Stromal cell of bone marrow (primary cell): ENCODE measurements around the gene AHNAK.
"Not testable (repeated sequence)": the region's sequence is repeated elsewhere in the genome, so short reads cannot be mapped to it uniquely, and the experiment has no call there.

Experiments
- DNase-seq: peaks from one replicate; pipeline ENCODE4 v3.0.0-alpha.2; 2012; ENCODE audit warnings: low read depth

AHNAK gene

GRCh38 chr11:62401811-62402210 is 144.8 kb downstream of the AHNAK start:
- no peak for DNase-seq

GRCh38 chr11:62401356-62401755 is 145.2 kb downstream of the AHNAK start:
- DNase-seq, result no peak

- peak; percentile 87 for DNase-seq
Measured at GRCh38 chr11:62400760-62401159, 145.8 kb downstream of the AHNAK start.

- DNase-seq, result no peak
Measured at GRCh38 chr11:62400281-62400680, 146.3 kb downstream of the AHNAK start.

GRCh38 chr11:62399878-62400266 is 146.7 kb downstream of the AHNAK start:
- no peak for DNase-seq

- DNase-seq, result no peak
Measured at GRCh38 chr11:62399172-62399877, 147.3 kb downstream of the AHNAK start.

GRCh38 chr11:62398011-62398994 is 148.3 kb downstream of the AHNAK start:
- DNase-seq, result no peak

- no peak for DNase-seq
Measured at GRCh38 chr11:62395885-62396551, 150.6 kb downstream of the AHNAK start.

GRCh38 chr11:62394825-62395538 is 151.6 kb downstream of the AHNAK start:
- peak; percentile 81 for DNase-seq

GRCh38 chr11:62393735-62394134 is 152.9 kb downstream of the AHNAK start:
- DNase-seq, result no peak

- DNase-seq, result no peak
Measured at GRCh38 chr11:62393061-62393611, 153.5 kb downstream of the AHNAK start.

GRCh38 chr11:62392506-62392905 is 154.1 kb downstream of the AHNAK start:
- no peak for DNase-seq

- no peak for DNase-seq
Measured at GRCh38 chr11:62391642-62392425, 154.8 kb downstream of the AHNAK start.

- DNase-seq, result no peak
Measured at GRCh38 chr11:62390722-62391121, 155.9 kb downstream of the AHNAK start.

GRCh38 chr11:62390237-62390636 is 156.4 kb downstream of the AHNAK start:
- DNase-seq, result no peak

- DNase-seq, result no peak
Measured at GRCh38 chr11:62388999-62389398, 157.6 kb downstream of the AHNAK start.

- no peak for DNase-seq
Measured at GRCh38 chr11:62387381-62387780, 159.2 kb downstream of the AHNAK start.

- DNase-seq, result not testable (repeated sequence)
Measured at GRCh38 chr11:62386083-62386482, 160.5 kb downstream of the AHNAK start.

GRCh38 chr11:62383822-62384221 is 162.8 kb downstream of the AHNAK start:
- no peak for DNase-seq
